RWPE1 (cell line): ENCODE data around the gene OSBPL8.

Source experiments
- CTCF ChIA-PET: fragments of 350-600 bp; sonication (Branson Sonifier 250); formaldehyde crosslinking; extraction: SDS; loops from one replicate; lab custom pipeline; 2021; lab: Yijun Ruan, JAX
- POLR2A ChIA-PET: fragments of 400-600 bp; formaldehyde crosslinking; extraction: SDS; loops from one replicate; lab custom pipeline; 2020; ENCODE audit warnings: antibody characterized with exemption; ENCODE audit not compliant: low non-redundant PET; lab: Yijun Ruan, JAX
- DNase-seq: peaks from one replicate; pipeline ENCODE4 v3.0.0; 2012; ENCODE audit warnings: low spot score
- H3K27ac ChIP-seq: fragments of 450-650 bp; 2 replicates; pipeline ENCODE4 v1.5.1; 2017
- TF ChIP-seq, protein P1 (sequence below): fragments of 450-650 bp; conservative IDR thresholded peaks from 2 replicates; pipeline ENCODE4 v1.5.1; 2017; ENCODE audit warnings: low read depth, mild to moderate bottlenecking

Gene OSBPL8

GRCh38 chr12:76536546-76536945 lies 23.0 kb downstream of the OSBPL8 start:
- TF ChIP-seq, protein P1, sequence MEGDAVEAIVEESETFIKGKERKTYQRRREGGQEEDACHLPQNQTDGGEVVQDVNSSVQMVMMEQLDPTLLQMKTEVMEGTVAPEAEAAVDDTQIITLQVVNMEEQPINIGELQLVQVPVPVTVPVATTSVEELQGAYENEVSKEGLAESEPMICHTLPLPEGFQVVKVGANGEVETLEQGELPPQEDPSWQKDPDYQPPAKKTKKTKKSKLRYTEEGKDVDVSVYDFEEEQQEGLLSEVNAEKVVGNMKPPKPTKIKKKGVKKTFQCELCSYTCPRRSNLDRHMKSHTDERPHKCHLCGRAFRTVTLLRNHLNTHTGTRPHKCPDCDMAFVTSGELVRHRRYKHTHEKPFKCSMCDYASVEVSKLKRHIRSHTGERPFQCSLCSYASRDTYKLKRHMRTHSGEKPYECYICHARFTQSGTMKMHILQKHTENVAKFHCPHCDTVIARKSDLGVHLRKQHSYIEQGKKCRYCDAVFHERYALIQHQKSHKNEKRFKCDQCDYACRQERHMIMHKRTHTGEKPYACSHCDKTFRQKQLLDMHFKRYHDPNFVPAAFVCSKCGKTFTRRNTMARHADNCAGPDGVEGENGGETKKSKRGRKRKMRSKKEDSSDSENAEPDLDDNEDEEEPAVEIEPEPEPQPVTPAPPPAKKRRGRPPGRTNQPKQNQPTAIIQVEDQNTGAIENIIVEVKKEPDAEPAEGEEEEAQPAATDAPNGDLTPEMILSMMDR = no peak
- no peak for DNase-seq
- no peak overlapping the region for H3K27ac ChIP-seq
- POLR2A ChIA-PET = no interaction called here
- CTCF ChIA-PET = interaction anchor here (0.6 kb wide), 1 partner anchor 12 kb away, joined by 5 read pairs; no protein-coding TSS in a partner anchor

DNA sequence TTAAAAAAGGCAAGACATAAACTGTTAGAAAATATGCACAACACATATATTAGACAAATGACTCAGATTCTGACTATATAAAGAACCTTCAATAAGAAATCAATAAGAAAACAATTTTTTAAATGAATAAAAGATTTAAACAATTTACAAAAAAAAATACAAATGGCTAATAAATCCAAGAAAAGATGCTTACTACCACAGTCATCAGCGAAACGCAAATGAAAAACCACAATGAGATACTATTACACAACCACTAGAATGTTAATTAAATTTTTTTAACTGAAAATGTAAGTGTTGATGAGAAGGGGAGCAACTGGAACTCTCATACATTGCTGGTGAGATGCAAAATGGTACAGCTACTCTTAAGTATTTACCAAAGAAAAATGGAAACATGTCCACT lies 24.4 kb downstream of the OSBPL8 start:
- H3K27ac ChIP-seq = no peak overlapping the region
- POLR2A ChIA-PET = no interaction called here
- CTCF ChIA-PET = no interaction called here
- TF ChIP-seq, protein P1 = no peak
- DNase-seq = no peak

DNA sequence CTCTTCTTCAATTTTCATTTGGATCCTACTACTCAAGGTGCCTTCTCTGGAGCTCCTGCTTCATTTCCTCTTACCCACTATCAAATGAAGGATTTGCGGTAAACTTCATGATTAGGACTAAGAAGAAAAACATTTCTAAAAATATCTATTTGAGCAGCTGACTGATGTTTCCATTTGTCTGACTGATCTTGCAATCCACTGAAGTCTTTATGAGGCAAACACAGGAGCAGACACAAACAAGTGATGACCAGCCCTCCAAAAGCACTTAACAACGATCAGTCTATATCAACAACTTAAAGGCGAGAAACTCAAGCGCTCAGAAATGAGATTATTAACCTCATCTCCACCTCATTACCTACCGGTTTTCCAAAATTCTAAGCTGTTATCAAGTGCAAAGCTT lies 26.2 kb downstream of the OSBPL8 start:
- POLR2A ChIA-PET = no interaction called here
- DNase-seq = no peak
- CTCF ChIA-PET = interaction anchor here (0.6 kb wide), 1 partner anchor 17 kb away, joined by 3 read pairs; no protein-coding TSS in a partner anchor
- no peak overlapping the region for H3K27ac ChIP-seq
- TF ChIP-seq, protein P1 = no peak

DNA sequence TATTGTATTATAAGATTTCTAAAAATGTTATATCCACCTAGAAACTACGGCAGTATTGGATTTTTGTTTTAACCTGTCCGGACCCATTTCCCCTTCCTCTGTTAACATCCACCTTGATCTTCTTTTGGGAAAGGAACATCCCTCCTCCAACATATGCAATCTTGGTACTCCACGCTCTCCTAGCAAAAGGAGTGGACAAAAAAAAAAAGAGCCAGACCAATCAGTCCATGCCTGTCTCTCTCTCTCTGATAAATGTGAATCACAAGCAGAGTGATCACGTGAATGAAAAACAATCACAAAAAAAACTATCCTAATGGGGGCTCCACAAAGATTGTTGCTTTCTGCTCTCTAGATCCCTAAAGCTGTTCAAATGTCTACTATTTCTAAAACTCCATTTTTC lies 27.1 kb downstream of the OSBPL8 start:
- TF ChIP-seq, protein P1 = no peak
- H3K27ac ChIP-seq = no peak overlapping the region
- no peak for DNase-seq
- ChIA-PET POLR2A (no interaction called here), CTCF (no interaction called here)

DNA sequence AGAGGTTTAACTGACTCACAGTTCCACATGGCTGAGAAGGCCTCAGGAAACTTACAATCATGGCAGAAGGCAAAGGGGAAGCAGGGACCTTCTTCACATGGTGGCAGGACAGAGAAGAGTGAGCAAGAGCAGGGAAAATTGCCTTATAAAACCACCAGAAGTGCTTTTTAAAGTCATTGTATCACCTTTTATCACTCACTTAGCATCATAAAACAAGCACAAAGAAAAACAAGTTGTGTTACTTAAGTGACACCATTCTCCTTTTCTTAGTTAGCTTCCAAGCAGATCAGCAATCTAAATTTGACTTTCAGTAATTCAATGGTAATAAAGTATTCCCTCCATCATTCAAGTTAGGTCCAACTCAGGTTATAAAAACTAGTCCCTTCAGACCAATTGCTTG lies 28.5 kb downstream of the OSBPL8 start:
- POLR2A ChIA-PET = no interaction called here
- CTCF ChIA-PET = no interaction called here
- DNase-seq = no peak
- TF ChIP-seq, protein P1 = no peak
- H3K27ac ChIP-seq = no peak overlapping the region

GRCh38 chr12:76530516-76530915 lies 29.1 kb downstream of the OSBPL8 start:
- TF ChIP-seq, protein P1 = no peak
- ChIA-PET POLR2A (no interaction called here), CTCF (no interaction called here)
- no peak for DNase-seq
- H3K27ac ChIP-seq = no peak overlapping the region
